A673 (cell line): Measurements from ENCODE around the gene PACS2. TPM values are rescaled to one million over a fixed set of nuclear protein-coding genes. Genes with fewer than 3 reads are reported as not detected.

Experiments used
- BruUV-seq: library from RNA; stranded (reverse); fragments of 400-500 nt; replicated peaks from 2 replicates; lab custom pipeline; 2021; lab: Mats Ljungman, UMichigan
- CTCF ChIA-PET: fragments of 300-600 bp; sonication (Branson Sonifier 250); formaldehyde crosslinking; loops from one replicate; lab custom pipeline; 2022; ENCODE audit warnings: antibody characterized with exemption; lab: Charles Lee
- POLR2A ChIA-PET: fragments of 300-600 bp; sonication (Branson Sonifier 250); formaldehyde crosslinking; loops from one replicate; lab custom pipeline; 2022; ENCODE audit warnings: antibody characterized with exemption; ENCODE audit not compliant: low non-redundant PET; lab: Charles Lee
- DNase-seq: peaks from one replicate; pipeline ENCODE4 v3.0.0-alpha.2; 2015; ENCODE audit warnings: low spot score
- H3K27ac ChIP-seq: fragments of 200-600 bp; sonication (generic); 2 replicates; pipeline ENCODE4 v1.5.1; 2016; ENCODE audit warnings: mixed run types, low read depth, mild to moderate bottlenecking, mixed read lengths, antibody characterized with exemption, low read length; ENCODE audit not compliant: poor library complexity, severe bottlenecking
- H3K27me3 ChIP-seq: fragments of 200-600 bp; sonication (generic); replicated peaks from 2 replicates; pipeline ENCODE4 v1.6.1; 2017; ENCODE audit warnings: mixed run types, low read depth, mild to moderate bottlenecking, mixed read lengths, antibody characterized with exemption, low read length; ENCODE audit not compliant: insufficient read depth, poor library complexity
- H3K36me3 ChIP-seq: fragments of 200-600 bp; sonication (generic); 2 replicates; pipeline ENCODE4 v1.6.1; 2016; ENCODE audit warnings: mixed run types, mild to moderate bottlenecking, mixed read lengths, antibody characterized with exemption, low read length; ENCODE audit not compliant: insufficient read depth, poor library complexity, severe bottlenecking
- H3K4me1 ChIP-seq: fragments of 200-600 bp; sonication (generic); 2 replicates; pipeline ENCODE4 v1.6.1; 2017; ENCODE audit warnings: mixed run types, mild to moderate bottlenecking, mixed read lengths, antibody characterized with exemption, low read length; ENCODE audit not compliant: insufficient read depth, poor library complexity, severe bottlenecking
- H3K4me3 ChIP-seq: fragments of 200-600 bp; sonication (generic); 2 replicates; pipeline ENCODE4 v1.5.1; 2016; ENCODE audit warnings: low read depth, mixed run types, mild to moderate bottlenecking, mixed read lengths, low read length; ENCODE audit not compliant: poor library complexity, severe bottlenecking
- H3K9me3 ChIP-seq: fragments of 200-600 bp; sonication (generic); 2 replicates; pipeline ENCODE4 v1.6.1; 2016; ENCODE audit warnings: mixed run types, low read depth, mild to moderate bottlenecking, mixed read lengths, antibody characterized with exemption, low read length; ENCODE audit not compliant: poor library complexity, severe bottlenecking
- EZH2 ChIP-seq: fragments of 200-600 bp; sonication (generic); IDR thresholded peaks from 2 replicates; pipeline ENCODE4 v1.6.1; 2017; ENCODE audit warnings: borderline replicate concordance, low read depth, mild to moderate bottlenecking, mixed read lengths, antibody characterized with exemption, low read length; ENCODE audit not compliant: poor library complexity, severe bottlenecking
- intact Hi-C: fragments of 100-400 bp; cut with micrococcal nuclease; formaldehyde crosslinking; loops from one replicate; pipeline ENCODE4 v1.10.0; 2022; ENCODE audit not compliant: unreplicated experiment
- total RNA-seq: library from RNA; stranded (reverse); gene quantifications from 2 replicates; pipeline ENCODE4 v1.2.3, GENCODE V29; 2021
- TF ChIP-seq, protein P1 (sequence below): fragments of 300-800, 200-600 bp; sonication (generic); conservative IDR thresholded peaks from 2 replicates; pipeline ENCODE4 v1.5.1; 2017; ENCODE audit warnings: low read depth, mild to moderate bottlenecking, antibody characterized with exemption, low read length, moderate library complexity, mixed read lengths

Gene PACS2
- total RNA-seq, 1 experiment from 2014 or later, result 52.5 TPM

DNA sequence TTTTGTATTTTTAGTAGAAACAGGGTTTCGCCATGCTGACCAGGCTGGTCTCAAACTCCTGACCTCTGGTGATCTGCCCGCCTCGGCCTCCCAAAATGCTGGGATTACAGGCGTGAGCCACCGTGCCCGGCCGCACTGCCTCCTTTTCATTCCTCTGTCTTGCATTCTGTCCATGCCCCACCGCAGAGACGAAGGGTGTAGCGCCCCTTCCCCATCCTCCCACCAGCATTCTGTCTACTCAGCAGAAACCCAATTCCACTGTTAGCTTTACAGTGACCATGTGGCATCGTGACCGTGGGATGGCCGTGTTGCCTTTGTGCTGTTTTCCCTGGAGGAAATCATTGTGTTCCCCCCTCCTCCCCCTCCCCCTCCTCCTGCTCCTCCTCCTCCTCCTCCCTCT is 94.0 kb downstream of the PACS2 start:
- Histone ChIP-seq H3K27ac (no peak overlapping the region), H3K4me3 (no peak overlapping the region), H3K9me3 (no peaks in the 10 kb centered on the region), H3K36me3 (no peaks in the 10 kb centered on the region), H3K27me3 (no peaks in the 10 kb centered on the region), H3K4me1 (peaks cover 12% of the 10 kb centered on the region)
- POLR2A ChIA-PET, result no interaction called here
- intact Hi-C loops, result no loop called here
- no TSS peak for BruUV-seq
- DNase-seq, result no peak
- CTCF ChIA-PET, result no interaction called here
- no peak for TF ChIP-seq EZH2
- TF ChIP-seq, protein P1, sequence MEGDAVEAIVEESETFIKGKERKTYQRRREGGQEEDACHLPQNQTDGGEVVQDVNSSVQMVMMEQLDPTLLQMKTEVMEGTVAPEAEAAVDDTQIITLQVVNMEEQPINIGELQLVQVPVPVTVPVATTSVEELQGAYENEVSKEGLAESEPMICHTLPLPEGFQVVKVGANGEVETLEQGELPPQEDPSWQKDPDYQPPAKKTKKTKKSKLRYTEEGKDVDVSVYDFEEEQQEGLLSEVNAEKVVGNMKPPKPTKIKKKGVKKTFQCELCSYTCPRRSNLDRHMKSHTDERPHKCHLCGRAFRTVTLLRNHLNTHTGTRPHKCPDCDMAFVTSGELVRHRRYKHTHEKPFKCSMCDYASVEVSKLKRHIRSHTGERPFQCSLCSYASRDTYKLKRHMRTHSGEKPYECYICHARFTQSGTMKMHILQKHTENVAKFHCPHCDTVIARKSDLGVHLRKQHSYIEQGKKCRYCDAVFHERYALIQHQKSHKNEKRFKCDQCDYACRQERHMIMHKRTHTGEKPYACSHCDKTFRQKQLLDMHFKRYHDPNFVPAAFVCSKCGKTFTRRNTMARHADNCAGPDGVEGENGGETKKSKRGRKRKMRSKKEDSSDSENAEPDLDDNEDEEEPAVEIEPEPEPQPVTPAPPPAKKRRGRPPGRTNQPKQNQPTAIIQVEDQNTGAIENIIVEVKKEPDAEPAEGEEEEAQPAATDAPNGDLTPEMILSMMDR, result no peak

DNA sequence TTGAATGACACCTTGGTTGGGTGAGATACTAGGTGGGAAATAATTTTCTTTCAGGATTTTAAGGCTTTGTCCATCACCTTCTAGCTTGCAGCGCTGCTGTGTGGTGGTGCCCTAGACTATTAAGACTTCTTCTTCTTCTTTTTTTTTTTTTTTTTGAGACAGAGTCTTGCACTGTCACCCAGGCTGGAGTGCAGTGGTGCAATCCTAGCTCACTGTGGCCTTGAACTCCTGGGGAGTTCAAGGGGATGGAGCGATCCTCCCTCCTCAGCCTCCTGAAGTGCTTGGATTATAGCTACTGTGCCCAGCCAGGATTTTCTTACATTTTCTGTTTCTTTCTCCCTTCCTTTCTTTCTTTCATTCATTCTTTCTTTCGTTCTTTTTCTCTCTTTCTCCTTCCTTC is 94.8 kb downstream of the PACS2 start:
- DNase-seq, result no peak
- BruUV-seq, result no TSS peak
- Histone ChIP-seq H3K27me3 (no peaks in the 10 kb centered on the region), H3K27ac (no peak overlapping the region), H3K4me1 (peaks cover 12% of the 10 kb centered on the region), H3K9me3 (no peaks in the 10 kb centered on the region), H3K36me3 (no peaks in the 10 kb centered on the region), H3K4me3 (no peak overlapping the region)
- intact Hi-C loops, result no loop called here
- TF ChIP-seq, protein P1, result no peak
- no peak for TF ChIP-seq EZH2
- ChIA-PET POLR2A (no interaction called here), CTCF (no interaction called here)

DNA sequence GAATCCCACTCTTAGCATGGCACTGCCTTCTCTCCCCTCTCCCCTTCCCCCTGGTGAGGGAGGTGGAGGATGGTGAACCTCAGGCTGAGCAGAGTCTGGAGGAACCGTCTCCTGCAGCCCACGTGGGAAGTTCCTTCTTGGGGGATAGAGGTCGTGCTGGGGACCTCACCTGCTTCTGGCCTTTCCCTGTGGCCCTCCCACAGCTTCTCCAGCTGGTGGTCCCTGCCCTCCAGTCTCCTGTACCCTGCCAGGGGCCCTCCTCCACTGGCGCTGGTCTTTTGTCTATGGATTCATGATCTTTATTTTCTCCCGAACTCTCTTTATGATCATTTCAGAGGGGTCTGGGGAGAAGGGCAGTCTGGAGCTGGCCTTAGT is 96.1 kb downstream of the PACS2 start:
- CTCF ChIA-PET, result no interaction called here
- intact Hi-C loops, result no loop called here
- Histone ChIP-seq H3K27ac (no peak overlapping the region), H3K4me3 (peak overlapping the region; percentile 31), H3K27me3 (no peaks in the 10 kb centered on the region), H3K4me1 (peaks cover 12% of the 10 kb centered on the region), H3K36me3 (no peaks in the 10 kb centered on the region), H3K9me3 (no peaks in the 10 kb centered on the region)
- no peak for DNase-seq
- no peak for TF ChIP-seq EZH2
- TF ChIP-seq, protein P1, result no peak
- BruUV-seq, result no TSS peak
- POLR2A ChIA-PET, result interaction anchor here (0.6 kb wide), 1 partner anchor 217 kb away, joined by 16 read pairs; no protein-coding TSS in a partner anchor
